Glutamatergic neuron (in vitro differentiated cells): Measurements from ENCODE around the gene TGIF1. TPM values are rescaled to one million over a fixed set of nuclear protein-coding genes. Genes with fewer than 3 reads are reported as not detected.
"Not testable (repeated sequence)": the region's sequence is repeated elsewhere in the genome, so short reads cannot be mapped to it uniquely, and the experiment has no call there.

Source experiments
- DNase-seq: peaks from one replicate; pipeline ENCODE4 v3.0.0; 2022
- H3K27ac Mint-ChIP-seq: one replicate; pipeline ENCODE4 v1.8.0; 2020; ENCODE audit warnings: mild to moderate bottlenecking, mixed read lengths, inconsistent platforms; ENCODE audit not compliant: unreplicated experiment
- H3K27me3 Mint-ChIP-seq: one replicate; pipeline ENCODE4 v1.8.0; 2020; ENCODE audit warnings: mild to moderate bottlenecking, moderate library complexity, mixed read lengths, inconsistent platforms; ENCODE audit not compliant: unreplicated experiment
- H3K36me3 Mint-ChIP-seq: one replicate; pipeline ENCODE4 v1.8.0; 2020; ENCODE audit warnings: mild to moderate bottlenecking, mixed read lengths, inconsistent platforms; ENCODE audit not compliant: unreplicated experiment
- H3K4me1 Mint-ChIP-seq: one replicate; pipeline ENCODE4 v1.8.0; 2020; ENCODE audit warnings: mild to moderate bottlenecking, low read depth, mixed read lengths, inconsistent platforms; ENCODE audit not compliant: unreplicated experiment
- H3K4me3 Mint-ChIP-seq: one replicate; pipeline ENCODE4 v1.8.0; 2020; ENCODE audit warnings: mild to moderate bottlenecking, mixed read lengths, inconsistent platforms; ENCODE audit not compliant: unreplicated experiment
- H3K9me3 Mint-ChIP-seq: one replicate; pipeline ENCODE4 v1.8.0; 2020; ENCODE audit warnings: mild to moderate bottlenecking, moderate library complexity, mixed read lengths, inconsistent platforms; ENCODE audit not compliant: unreplicated experiment
- CTCF ChIP-seq: fragments of 200-600 bp; sonication (generic); IDR thresholded peaks from one replicate; pipeline ENCODE4 v1.5.0; 2021; ENCODE audit not compliant: partially characterized antibody, unreplicated experiment
- total RNA-seq: library from RNA; stranded (reverse); fragmentation: NEBNext Ultra II Directional; extraction: Animal tissue kit (Norgen Biotek cat#: 25700); gene quantifications from one replicate; pipeline ENCODE4 v1.2.1, GENCODE V29; 2021; ENCODE audit not compliant: unreplicated experiment

The TGIF1 gene
- total RNA-seq, 1 donor from 2014 or later, result 17.1 TPM

- Mint-ChIP-seq H3K27ac (no peak overlapping the region), H3K9me3 (no peaks in the 10 kb centered on the region), H3K4me3 (no peak overlapping the region), H3K27me3 (no peaks in the 10 kb centered on the region), H3K36me3 (no peaks in the 10 kb centered on the region), H3K4me1 (peaks cover 2% of the 10 kb centered on the region)
- DNase-seq, result no peak
- no peak for TF ChIP-seq CTCF
Observed at GRCh38 chr18:3411854-3412268, 38.1 kb upstream of the TGIF1 start.

GRCh38 chr18:3412528-3412927 is 37.4 kb upstream of the TGIF1 start:
- not testable (repeated sequence) for H3K4me3 Mint-ChIP-seq, H3K4me1 Mint-ChIP-seq, H3K27ac Mint-ChIP-seq, H3K36me3 Mint-ChIP-seq, H3K9me3 Mint-ChIP-seq, H3K27me3 Mint-ChIP-seq, DNase-seq

GRCh38 chr18:3415110-3415509 is 34.9 kb upstream of the TGIF1 start:
- Mint-ChIP-seq H3K9me3 (no peaks in the 10 kb centered on the region), H3K36me3 (no peaks in the 10 kb centered on the region), H3K27me3 (no peaks in the 10 kb centered on the region), H3K4me1 (peaks cover under 1% of the 10 kb centered on the region), H3K4me3 (no peak overlapping the region), H3K27ac (no peak overlapping the region)
- TF ChIP-seq CTCF, result no peak
- DNase-seq, result no peak

GRCh38 chr18:3418083-3418482 is 31.9 kb upstream of the TGIF1 start:
- no peak for DNase-seq
- TF ChIP-seq CTCF, result no peak
- H3K27ac Mint-ChIP-seq, result no peak overlapping the region
- no peaks in the 10 kb centered on the region for H3K4me1 Mint-ChIP-seq
- H3K36me3 Mint-ChIP-seq, result no peaks in the 10 kb centered on the region
- H3K4me3 Mint-ChIP-seq, result no peak overlapping the region
- no peaks in the 10 kb centered on the region for H3K9me3 Mint-ChIP-seq
- H3K27me3 Mint-ChIP-seq, result no peaks in the 10 kb centered on the region

- no peak overlapping the region for H3K27ac Mint-ChIP-seq
- no peaks in the 10 kb centered on the region for H3K36me3 Mint-ChIP-seq
- TF ChIP-seq CTCF, result no peak
- H3K4me3 Mint-ChIP-seq, result no peak overlapping the region
- DNase-seq, result no peak
- H3K9me3 Mint-ChIP-seq, result no peaks in the 10 kb centered on the region
- no peaks in the 10 kb centered on the region for H3K27me3 Mint-ChIP-seq
- no peaks in the 10 kb centered on the region for H3K4me1 Mint-ChIP-seq
Observed at GRCh38 chr18:3420919-3421279, 29.1 kb upstream of the TGIF1 start.

GRCh38 chr18:3422905-3423304 is 27.1 kb upstream of the TGIF1 start:
- Mint-ChIP-seq H3K27ac (no peak overlapping the region), H3K4me1 (no peaks in the 10 kb centered on the region), H3K9me3 (no peaks in the 10 kb centered on the region), H3K4me3 (no peak overlapping the region), H3K27me3 (no peaks in the 10 kb centered on the region), H3K36me3 (no peaks in the 10 kb centered on the region)
- TF ChIP-seq CTCF, result no peak
- no peak for DNase-seq
